ENCODE data around the gene SPATA25.
"Not testable (repeated sequence)": the region's sequence is repeated elsewhere in the genome, so short reads cannot be mapped to it uniquely, and the experiment has no call there.

Gene SPATA25

DNA sequence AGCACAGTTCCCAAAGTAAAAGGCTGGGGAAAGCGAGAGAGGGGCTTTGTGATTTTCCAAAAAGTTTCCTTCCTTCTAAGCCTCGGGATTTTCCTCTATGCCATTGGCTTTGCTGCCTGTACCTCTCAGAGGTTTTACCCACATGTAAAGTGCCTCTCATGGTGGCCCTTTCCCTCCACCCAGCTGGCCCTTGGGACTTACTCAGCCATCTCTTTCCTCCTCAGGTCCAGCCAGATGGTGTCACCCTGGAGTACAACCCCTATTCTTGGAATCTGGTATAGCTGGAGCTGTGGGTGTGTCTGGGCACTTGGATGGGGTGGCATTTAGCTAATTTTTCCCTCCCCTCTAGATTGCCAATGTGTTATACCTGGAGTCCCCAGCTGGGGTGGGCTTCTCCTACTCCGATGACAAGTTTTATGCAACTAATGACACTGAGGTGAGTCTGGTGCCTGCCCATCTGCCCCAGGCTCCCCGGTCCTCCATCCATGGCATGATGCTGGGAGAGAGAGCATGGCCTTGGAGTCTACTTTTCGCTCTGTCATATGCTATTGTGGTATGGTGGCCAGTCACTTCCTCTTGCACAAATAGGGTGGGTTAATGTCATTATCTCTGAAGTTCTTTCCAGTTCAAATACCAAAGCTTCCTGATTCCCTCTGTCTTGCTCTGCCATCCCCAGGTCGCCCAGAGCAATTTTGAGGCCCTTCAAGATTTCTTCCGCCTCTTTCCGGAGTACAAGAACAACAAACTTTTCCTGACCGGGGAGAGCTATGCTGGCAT is 4.8 kb upstream of the SPATA25 start:
- no peak for DNase-seq

DNA sequence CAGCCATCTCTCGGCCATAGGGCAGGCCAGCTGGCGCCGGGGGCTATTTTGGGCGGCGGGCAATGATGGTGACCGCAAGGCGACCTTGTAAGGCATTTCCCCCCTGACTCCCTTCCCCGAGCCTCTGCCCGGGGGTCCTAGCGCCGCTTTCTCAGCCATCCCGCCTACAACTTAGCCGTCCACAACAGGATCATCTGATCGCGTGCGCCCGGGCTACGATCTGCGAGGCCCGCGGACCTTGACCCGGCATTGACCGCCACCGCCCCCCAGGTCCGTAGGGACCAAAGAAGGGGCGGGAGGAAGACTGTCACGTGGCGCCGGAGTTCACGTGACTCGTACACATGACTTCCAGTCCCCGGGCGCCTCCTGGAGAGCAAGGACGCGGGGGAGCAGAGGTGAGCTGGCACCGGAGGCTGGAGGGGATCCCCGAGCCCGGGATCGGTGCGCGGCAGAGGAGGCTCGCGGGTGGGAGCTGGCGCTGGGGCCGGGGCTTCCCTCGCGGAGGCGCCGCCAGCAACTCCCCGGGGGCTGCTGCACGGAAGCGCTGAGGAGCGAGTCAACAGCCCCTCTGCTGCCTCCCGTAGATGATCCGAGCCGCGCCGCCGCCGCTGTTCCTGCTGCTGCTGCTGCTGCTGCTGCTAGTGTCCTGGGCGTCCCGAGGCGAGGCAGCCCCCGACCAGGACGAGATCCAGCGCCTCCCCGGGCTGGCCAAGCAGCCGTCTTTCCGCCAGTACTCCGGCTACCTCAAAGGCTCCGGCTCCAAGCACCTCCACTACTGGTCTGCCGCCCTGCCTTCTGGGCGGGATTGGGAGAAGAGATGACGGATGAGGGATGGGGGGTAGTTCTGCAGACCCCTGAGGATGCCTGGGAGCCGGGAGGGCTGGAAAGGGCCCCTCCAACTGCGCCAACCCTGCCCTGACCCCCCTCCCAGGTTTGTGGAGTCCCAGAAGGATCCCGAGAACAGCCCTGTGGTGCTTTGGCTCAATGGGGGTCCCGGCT is 3.9 kb upstream of the SPATA25 start, which contains the start of the genes CTSA and NEURL2:
Gene CTSA, plus strand, starts transcription at position 351 of the 999 bp plus-strand sequence. Its CDS starts 234 bp downstream, at position 585.
Gene NEURL2, minus strand, starts transcription at position 224 of the 999 bp plus-strand sequence. Its CDS starts 217 bp downstream, at position 7.
- peak; percentile 87 for DNase-seq

DNA sequence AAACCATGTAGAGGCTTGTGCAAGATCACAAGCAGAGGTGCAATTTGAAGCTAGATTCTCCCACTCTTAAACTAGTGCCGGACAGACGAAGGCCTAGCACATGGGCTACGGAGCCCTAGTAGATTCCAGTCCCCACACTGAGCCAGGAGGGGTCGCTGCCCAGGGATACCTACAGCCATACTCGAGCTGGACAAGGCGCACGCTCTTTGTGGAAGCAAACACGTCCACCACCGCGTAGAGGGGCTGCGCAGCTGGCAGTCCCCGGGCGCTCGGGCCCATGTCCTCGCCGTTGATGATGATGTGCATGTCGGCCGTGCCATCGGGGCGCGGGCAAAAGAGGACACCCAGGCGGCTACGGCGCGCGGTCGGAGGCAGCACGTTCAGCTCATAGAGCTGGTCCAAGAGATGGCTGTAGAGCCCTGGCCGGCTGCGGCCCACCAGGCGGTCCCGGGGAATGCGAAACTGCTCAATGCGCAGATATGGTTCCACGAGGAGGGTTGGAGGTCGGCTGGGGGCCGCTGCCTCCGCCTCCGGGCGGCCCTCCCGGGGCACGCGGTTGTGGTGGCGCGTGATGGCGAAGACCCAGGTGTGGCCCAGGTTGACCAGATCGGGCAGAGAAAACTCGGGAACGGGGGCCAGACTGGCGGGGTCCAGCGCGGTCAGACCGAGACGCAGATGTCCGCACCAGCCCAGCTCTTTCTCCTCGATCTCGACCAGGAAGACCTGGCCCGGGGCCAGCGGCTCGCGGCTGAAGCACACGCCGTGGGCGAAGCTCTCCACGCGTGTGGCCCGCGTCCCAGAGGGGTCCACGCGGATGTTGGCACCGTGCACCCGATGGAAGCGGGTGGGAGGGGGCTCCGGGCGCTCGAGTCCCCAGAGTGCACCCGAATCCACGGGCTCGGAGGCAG is 2.9 kb upstream of the SPATA25 start:
- peak; percentile 26 for DNase-seq

DNA sequence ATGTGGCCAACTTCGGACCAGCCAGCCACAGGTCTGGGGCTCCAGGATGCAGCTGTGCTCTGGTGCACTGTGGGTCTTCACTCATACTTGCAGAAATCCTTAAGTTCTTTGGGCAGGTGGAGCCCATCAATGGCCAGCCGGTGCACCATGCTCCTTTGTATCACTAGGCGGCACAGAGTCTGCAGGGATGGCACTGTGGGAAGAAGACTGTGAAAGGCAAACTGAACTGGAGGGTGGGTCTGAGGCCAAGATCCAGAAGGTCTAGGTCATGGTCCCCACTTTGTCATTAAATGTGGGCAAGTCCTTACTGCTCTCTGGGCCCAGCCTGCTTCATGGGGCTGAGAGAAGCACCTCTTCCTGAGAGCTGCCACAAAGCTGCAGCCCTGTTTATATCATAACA is 1.3 kb upstream of the SPATA25 start:
- no peak for DNase-seq

DNA sequence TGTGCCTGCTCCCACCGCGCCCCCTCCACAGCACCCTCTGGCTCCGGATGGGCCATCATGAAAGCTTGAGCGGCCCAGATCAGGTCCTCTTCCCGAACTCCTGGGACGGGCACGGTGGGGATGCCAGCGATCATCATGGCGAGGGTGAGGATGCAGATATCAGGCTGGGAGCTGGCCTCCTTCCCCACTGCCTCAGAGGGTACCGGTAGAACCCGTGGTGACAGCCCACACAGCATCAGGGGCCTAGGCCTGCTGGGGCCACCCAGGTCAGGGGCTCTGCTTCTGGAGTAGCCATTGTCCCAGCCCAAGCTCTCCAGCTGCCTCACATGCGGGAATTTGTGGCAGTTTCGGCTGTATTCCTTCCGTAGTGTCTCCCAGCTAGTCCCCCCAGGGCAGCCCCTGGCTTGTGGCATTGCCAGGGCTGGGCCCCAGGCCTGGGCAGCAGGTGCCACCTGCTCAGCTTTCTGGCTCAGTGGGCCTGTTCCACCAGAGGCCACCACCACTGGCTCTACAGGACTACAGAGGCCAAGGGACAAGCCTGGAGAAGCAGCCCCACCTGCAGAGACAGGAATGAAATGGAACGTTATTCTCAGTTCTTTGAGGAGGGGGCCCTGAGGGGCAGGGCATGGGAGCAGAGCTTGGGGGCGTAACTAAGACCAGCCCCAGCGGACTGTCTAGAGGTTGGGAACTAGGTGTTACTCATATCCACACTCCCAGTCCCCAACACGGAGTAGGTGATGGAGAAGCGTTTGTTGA is 654 bp downstream of the SPATA25 start:
- DNase-seq: no peak

DNA sequence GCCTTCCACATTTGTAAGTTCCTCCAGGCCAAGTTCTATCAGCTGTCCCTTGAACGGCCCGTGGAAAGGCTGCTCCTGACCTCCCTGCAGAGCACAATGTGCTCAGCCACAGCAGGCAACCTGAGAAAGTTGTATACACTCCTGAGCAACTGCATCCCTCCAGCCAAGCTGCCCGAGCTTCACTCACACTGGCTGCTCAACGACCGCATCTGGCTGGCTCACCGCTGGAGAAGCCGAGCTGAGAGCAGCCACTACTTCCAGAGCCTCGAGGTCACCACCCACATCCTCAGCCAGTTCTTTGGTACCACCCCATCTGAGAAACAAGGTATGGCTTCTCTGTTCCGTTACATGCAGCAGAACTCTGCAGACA is 4.3 kb downstream of the SPATA25 start:
- DNase-seq: no peak

DNA sequence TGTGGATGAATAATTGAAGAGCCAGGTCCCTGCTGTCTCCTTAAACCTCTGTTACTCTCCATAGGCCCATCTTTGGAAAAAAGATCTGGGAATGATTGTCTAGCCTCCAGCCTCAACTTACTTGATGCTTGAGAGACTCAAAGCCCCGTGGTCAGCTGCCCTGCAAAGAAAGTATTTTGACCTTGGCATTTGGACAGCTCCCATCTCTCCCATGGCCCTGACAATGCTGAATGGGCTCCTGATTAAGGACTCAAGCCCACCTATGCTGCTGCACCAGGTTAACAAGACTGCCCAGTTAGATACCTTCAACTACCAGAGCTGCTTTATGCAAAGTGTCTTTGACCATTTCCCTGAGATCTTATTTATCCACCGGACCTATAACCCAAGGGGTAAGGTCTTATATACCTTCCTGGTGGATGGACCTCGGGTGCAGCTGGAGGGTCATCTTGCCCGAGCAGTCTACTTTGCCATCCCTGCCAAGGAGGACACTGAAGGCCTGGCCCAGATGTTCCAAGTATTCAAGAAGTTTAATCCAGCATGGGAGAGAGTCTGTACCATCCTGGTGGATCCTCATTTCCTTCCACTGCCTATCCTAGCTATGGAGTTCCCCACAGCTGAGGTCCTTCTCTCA is 4.8 kb downstream of the SPATA25 start:
- DNase-seq: no peak

DNA sequence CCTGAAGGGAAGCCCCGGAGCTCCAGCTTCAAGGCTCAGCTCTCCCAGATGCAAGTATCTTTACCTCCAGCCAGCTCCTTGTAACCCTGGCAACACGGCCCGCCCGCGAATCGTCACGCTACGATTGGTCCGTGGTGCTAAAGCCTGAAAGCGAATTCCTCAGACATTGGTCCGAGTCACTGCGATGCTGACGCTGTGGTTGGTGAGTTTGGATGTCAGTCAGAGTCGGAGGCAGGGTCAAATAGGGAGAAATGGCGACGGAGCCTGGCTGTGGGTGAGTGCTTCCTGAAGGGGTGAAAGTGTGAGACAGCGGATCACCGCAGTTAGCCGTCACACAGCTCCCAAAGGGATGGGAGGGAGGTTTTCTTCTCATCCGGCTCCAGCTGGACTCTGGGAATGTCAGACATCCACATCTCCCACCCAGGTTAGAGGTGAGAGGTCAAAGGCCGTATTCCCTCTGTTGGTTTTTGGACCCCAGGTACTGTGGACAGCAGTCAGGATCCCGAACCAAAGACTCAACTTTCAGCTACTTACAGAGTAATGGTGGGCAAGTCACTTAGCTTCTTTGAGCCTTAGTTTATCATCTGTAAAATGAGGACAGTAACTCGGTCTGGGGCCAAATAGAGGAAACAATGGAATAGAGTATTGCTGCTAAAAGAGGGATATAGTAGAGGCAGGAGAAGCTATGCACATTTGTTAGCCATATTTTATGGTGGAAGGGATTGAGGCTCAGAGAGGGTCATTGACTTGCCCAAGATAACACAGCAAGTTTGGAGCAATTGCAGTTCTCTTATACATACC is 6.2 kb downstream of the SPATA25 start, which contains the start of gene ZSWIM1:
Gene ZSWIM1, plus strand, starts transcription at position 240 of the 801 bp plus-strand sequence. CDS start 1,366 bp downstream, outside the sequence.
- peak; percentile 99 for DNase-seq

DNA sequence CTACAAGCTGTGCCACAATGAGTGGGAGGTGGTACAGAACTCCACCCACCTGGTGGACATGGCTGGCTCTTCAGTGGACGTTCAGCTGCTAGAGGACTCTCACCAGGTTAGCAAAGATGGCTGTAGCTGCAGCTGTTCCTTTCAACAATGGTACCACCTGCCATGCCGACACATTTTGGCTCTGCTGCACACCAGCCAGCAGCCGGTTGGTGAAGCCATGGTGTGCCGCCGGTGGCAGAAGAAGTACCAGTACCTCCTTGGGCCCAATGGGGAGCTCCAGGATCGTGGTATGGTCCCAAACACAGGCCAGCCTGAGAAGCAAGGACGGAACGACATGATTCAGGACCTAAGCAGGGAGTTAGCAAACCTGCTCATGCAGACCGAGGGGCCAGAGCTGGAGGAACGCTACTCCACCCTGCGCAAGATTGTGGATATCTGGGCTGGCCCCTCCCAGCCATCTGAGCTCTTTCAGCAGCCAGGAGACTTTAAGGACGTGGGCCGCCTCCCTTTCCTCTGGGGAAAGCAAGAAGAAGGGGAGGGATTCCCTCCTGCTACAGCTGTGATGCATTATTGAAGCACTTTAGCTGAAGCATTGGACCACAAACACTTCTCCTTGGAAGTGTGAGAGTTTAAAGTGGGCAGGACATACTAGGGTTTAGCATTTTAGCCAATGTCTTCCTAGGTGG is 9.2 kb downstream of the SPATA25 start:
- no peak for DNase-seq

DNA sequence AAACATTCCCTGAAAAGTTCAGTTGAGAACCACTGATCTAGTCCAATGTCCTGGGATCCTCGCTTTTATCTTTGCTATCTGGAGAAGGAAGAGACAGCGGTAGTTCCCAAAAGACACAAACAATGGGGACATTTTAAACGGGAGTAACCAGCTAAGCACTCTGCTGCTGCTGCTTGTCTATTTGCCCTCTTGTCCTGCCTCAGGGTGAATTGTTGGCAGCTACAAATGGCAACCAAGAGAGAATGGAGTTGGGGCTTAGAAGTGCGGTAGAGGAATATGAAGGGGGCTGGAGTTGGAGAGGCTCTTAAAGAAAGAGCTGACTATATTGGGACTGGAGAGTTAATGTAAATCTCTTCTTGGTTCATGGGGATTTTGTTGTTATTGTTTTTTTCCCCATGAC is 12.8 kb downstream of the SPATA25 start:
- DNase-seq: no peak

DNA sequence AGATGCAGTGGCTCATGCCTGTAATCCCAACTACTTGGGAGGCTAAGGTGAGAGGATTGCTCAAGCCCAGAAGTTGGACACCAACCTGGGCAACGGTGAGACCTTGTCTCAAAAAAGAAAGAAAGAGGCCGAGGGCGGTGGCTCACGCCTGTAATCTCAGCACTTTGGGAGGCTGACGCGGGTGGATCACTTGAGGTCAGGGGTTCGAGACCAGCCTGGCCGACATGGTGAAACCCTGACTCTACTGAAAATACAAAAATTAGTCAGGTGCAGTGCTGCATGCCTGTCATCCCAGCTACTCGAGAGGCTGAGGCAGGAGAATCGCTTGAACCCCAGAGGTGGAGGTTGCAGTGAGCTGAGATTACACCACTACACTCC is 13.3 kb downstream of the SPATA25 start:
- DNase-seq: not testable (repeated sequence)

DNA sequence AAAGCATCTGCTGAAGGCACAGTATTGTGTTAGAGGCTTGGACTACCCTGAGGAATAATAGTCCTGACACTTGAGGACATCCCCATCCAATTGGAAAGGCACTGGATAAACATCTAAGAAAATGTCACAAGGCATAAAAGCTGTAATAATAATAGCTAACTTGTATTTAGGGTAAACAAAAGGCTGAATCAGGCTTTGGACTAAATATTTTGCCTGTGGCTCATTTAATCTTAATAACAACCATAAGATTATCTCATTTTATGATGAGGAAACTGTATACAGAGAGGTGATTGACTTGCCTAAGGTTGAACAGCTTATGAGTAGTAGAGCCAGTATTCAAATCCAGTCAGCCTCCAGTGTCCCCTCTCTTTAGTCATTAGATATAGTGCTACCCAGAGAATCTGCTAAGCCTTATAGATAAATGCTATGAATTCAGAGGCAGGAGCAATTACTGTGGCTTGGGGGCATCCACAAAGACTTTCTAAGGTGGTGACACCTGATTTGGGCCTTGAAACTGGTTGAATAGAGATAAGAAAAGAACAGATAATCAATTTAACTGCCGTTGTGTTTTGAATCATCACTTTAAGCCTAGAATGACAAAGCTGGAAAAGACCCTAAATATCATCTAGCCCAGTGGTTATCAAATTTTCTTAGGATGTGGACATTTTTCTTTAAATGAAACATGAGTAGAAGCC is 13.9 kb downstream of the SPATA25 start:
- no peak for DNase-seq

DNA sequence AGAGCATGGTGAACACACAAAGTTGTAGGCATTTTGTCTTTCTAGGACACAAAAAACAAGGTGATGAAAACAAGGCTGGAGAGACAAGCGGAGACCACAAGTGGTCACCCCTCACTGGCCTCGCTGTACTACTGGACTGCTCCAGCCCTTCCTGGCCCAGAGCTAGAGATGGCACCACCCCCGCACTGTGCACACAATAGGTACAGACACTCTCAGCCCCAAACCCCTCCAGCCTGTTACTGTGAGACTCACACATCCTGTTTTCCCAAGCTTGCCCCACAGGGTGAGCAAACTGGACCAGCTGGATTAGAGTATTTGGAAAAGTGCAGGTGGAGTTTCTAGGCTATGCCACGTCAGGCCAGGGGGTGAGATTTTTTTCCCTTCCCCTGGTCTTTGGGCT is 14.8 kb downstream of the SPATA25 start:
- no peak for DNase-seq

DNA sequence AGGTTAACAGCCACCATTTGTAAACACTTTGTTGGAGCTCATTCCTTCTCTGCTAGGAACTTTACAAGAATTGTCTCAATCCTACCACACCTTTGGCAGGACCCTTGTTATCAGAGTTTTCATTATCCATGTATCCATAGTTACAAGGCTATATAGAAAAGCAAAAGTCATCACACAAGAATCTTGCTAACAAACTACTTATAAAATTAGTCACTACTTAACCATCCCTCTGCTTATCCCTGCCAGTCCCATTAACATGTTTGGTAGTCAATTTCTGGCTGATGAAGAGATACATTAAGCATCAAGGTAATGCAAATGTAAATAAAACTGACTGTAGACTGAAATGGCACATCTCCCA is 19.6 kb downstream of the SPATA25 start:
- no peak for DNase-seq

DNA sequence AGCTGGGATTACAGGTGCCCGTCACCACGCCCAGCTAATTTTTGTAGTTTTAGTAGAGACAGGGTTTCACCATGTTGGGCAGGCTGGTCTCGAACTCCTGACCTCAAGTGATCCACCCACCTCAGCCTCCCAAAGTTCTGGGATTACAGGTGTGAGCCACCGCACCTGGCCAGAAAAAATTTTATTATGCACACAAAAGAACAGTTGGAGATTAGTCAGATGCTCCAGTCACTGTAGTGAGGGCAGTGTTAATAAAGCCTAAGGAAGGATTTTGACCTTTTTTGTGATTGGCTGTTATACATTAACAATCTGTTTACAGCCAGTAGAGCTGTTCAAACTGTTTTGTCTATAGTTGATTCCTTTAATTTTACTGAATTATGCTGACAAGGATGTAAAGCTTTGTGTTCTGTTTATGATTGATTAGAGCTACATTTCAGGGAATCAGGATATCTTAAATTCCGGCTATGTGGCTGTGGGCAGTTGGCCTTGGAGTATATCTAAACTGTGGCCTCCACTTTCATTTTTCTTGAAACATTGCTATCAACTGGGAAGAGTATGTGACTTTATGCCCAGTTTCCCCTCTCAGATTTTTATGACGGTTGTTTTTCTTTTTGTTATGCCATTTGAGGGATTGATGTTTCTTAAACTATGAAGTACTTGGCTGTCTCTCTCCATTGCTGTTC is 20.1 kb downstream of the SPATA25 start:
- DNase-seq: no peak

DNA sequence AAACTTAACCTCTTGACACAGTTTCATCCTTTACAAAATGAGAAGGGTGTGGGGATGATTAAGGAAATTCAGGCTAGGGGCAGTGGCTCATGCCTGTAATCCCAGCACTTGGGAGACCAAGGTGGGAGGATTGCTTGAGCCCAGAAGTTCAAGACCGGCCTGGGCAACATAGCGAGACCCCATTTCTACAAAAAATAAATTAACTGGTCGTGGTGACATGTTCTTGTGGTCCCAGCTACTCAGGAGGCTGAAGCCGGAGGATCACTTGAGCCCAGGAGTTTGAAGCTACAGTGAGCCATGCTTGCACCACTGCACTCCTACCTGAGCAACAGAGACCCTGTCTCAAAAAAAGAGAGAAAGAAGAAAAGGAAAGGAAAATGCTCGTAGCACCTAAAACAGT is 21.0 kb downstream of the SPATA25 start:
- no peak for DNase-seq

DNA sequence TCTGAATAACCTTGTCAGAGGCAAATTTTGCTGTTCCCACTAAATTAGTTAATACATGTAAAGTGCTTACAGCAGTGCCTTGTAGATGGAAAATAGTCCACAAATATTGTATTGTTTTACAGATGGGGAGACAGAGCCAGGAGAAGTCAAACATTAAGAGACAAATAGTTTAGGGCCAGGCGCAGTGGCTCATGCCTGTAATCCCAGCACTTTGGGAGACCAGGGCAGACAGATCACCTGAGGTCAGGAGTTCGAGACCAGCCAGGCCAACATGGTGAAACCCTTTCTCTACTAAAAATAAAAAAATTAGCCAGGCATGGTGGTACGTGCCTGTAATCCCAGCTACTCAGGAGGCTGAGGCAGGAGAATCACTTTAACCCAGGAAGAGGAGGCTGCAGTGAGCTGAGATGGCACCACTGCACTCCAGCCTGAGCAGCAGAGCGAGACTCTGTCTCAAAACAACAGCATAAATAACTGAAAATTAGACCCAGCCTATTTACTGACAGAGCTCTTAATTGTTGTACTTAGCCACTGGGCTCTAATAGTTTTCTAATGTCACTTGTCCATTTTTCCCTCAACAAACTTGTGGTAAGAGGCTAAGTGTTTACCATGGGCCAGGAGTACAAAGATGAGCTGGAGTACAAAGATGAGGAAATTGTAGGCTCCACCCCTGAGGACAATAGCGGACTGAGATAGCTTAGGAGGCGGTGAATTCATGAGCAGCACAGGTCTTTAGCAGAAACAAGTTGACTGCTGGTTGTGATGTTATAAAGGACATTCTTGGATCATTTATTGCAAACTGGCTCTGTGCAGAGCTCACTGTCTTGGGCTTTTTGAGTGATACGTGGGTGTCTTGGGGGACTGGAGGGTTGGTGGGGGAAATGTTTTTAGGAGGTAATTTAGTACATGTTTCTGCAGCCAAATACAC is 23.6 kb downstream of the SPATA25 start:
- no peak for DNase-seq

Measured in activated CD4-positive, alpha-beta T cell treated with anti-CD3 and anti-CD28 coated beads, Interleukin-2, amount 50 U/mL, for 16 hours (primary cell).